ENCODE results near the gene CTTNBP2. TPM values are rescaled to one million over a fixed set of nuclear protein-coding genes. Genes with fewer than 3 reads are reported as not detected.

The CTTNBP2 gene
- polyA plus RNA-seq, 1 of the 3 experiments (the other 2 are of a cell fraction) = not detected

DNA sequence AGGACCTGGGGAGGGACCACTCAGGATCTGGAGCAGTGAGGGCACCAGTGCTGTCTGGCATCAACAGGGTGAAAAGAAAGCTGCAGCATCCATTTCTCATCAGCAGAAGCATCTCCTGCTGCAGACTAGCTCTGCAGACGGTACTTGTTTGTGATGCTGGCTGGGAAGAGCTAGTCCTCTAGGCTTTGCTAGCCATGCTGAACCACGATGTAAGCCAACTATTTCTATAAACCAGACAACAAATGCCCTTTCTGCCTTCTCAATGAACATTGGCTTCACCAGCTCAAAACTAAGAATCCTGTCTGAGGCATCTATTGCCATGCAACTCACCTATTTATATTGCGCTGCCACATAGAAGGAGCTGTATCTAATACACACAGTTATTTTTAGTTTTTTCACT, 65.6 kb downstream of the CTTNBP2 start:
- no peaks in the 10 kb centered on the region for H3F3A ChIP-seq (replicated peaks; ENCODE audit: insufficient read depth)
- no peaks in the 10 kb centered on the region for H3K4me1 ChIP-seq (ENCODE audit: control insufficient read depth in 1 of 2, insufficient read depth in 2 of 2, low read depth in 1 of 2, low read length in 1 of 2)
- POLR2A ChIA-PET = no interaction called here
- no peaks in the 10 kb centered on the region for H3K9me3 ChIP-seq
- H3K4me3 ChIP-seq (ENCODE audit: low read depth in 2 of 2, low read length in 1 of 2) = no peak overlapping the region
- H3K27me3 ChIP-seq (ENCODE audit: insufficient read depth) = peaks cover 7% of the 10 kb centered on the region; the same call in 1 of the 2 replicates
- H3K79me2 ChIP-seq (ENCODE audit: insufficient read depth) = no peaks in the 10 kb centered on the region
- no peaks in the 10 kb centered on the region for H3K36me3 ChIP-seq (replicated peaks in 1 of 2; ENCODE audit: control insufficient read depth in 1 of 2, insufficient read depth in 2 of 2, low read length in 1 of 2)
- DNase-seq = no peak
- H4K20me1 ChIP-seq (ENCODE audit: insufficient read depth) = no peaks in the 10 kb centered on the region
- CTCF ChIA-PET = no interaction called here
- H3K4me2 ChIP-seq = no peak overlapping the region
- H3K9ac ChIP-seq = no peak overlapping the region
- H3K9me2 ChIP-seq = no peaks in the 10 kb centered on the region
- 15% methylated on average over 3 of the region's 3 CpGs for WGBS (ENCODE audit: low lambda C conversion rate)
- no peak overlapping the region for H2AFZ ChIP-seq (ENCODE audit: low read depth)
- no peak overlapping the region for H3K27ac ChIP-seq (ENCODE audit: low read depth in 2 of 2, low read length in 1 of 2)
- TF ChIP-seq MEF2A (IDR thresholded peaks at IDR 0.05; ENCODE audit: borderline replicate concordance, low read depth) (no peak), NRF1 (IDR thresholded peaks at IDR 0.05; ENCODE audit: low read depth, low read length) (no peak), FOXM1 (IDR thresholded peaks at IDR 0.05; ENCODE audit: low read depth) (no peak), POLR2AphosphoS5 (IDR thresholded peaks at IDR 0.05; ENCODE audit: low read depth, low read length) (no peak), RXRA (IDR thresholded peaks at IDR 0.05; ENCODE audit: borderline replicate concordance, low read depth) (no peak), GATA2 (CRISPR knock-in tag; IDR thresholded peaks at IDR 0.05) (no peak), TAF1 (IDR thresholded peaks at IDR 0.05; ENCODE audit: borderline replicate concordance, low read depth, low read length) (no peak), MXI1 (IDR thresholded peaks at IDR 0.05; ENCODE audit: low read depth, low read length) (no peak), SIN3A (IDR thresholded peaks at IDR 0.05; ENCODE audit: borderline replicate concordance, low read depth, low read length) (no peak), SMC3 (IDR thresholded peaks at IDR 0.05; ENCODE audit: low read depth, low read length) (no peak), FOSL2 (IDR thresholded peaks at IDR 0.05; ENCODE audit: borderline replicate concordance, low read depth) (no peak), YY1 (IDR thresholded peaks at IDR 0.05; ENCODE audit: low read depth) (no peak), RFX5 (IDR thresholded peaks at IDR 0.05; ENCODE audit: low read length) (no peak), RCOR1 (IDR thresholded peaks at IDR 0.05; ENCODE audit: low read length) (no peak)
- TF ChIP-seq, protein P1, sequence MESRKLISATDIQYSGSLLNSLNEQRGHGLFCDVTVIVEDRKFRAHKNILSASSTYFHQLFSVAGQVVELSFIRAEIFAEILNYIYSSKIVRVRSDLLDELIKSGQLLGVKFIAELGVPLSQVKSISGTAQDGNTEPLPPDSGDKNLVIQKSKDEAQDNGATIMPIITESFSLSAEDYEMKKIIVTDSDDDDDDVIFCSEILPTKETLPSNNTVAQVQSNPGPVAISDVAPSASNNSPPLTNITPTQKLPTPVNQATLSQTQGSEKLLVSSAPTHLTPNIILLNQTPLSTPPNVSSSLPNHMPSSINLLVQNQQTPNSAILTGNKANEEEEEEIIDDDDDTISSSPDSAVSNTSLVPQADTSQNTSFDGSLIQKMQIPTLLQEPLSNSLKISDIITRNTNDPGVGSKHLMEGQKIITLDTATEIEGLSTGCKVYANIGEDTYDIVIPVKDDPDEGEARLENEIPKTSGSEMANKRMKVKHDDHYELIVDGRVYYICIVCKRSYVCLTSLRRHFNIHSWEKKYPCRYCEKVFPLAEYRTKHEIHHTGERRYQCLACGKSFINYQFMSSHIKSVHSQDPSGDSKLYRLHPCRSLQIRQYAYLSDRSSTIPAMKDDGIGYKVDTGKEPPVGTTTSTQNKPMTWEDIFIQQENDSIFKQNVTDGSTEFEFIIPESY (IDR thresholded peaks at IDR 0.05; ENCODE audit: borderline replicate concordance, low read depth) = no peak
- TF ChIP-seq, protein P2, sequence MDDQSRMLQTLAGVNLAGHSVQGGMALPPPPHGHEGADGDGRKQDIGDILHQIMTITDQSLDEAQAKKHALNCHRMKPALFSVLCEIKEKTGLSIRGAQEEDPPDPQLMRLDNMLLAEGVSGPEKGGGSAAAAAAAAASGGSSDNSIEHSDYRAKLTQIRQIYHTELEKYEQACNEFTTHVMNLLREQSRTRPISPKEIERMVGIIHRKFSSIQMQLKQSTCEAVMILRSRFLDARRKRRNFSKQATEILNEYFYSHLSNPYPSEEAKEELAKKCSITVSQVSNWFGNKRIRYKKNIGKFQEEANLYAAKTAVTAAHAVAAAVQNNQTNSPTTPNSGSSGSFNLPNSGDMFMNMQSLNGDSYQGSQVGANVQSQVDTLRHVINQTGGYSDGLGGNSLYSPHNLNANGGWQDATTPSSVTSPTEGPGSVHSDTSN (IDR thresholded peaks at IDR 0.05) = no peak
- TF ChIP-seq, protein P3, sequence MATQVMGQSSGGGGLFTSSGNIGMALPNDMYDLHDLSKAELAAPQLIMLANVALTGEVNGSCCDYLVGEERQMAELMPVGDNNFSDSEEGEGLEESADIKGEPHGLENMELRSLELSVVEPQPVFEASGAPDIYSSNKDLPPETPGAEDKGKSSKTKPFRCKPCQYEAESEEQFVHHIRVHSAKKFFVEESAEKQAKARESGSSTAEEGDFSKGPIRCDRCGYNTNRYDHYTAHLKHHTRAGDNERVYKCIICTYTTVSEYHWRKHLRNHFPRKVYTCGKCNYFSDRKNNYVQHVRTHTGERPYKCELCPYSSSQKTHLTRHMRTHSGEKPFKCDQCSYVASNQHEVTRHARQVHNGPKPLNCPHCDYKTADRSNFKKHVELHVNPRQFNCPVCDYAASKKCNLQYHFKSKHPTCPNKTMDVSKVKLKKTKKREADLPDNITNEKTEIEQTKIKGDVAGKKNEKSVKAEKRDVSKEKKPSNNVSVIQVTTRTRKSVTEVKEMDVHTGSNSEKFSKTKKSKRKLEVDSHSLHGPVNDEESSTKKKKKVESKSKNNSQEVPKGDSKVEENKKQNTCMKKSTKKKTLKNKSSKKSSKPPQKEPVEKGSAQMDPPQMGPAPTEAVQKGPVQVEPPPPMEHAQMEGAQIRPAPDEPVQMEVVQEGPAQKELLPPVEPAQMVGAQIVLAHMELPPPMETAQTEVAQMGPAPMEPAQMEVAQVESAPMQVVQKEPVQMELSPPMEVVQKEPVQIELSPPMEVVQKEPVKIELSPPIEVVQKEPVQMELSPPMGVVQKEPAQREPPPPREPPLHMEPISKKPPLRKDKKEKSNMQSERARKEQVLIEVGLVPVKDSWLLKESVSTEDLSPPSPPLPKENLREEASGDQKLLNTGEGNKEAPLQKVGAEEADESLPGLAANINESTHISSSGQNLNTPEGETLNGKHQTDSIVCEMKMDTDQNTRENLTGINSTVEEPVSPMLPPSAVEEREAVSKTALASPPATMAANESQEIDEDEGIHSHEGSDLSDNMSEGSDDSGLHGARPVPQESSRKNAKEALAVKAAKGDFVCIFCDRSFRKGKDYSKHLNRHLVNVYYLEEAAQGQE (IDR thresholded peaks at IDR 0.05; ENCODE audit: low read depth, low read length) = no peak
- TF ChIP-seq, protein P4, sequence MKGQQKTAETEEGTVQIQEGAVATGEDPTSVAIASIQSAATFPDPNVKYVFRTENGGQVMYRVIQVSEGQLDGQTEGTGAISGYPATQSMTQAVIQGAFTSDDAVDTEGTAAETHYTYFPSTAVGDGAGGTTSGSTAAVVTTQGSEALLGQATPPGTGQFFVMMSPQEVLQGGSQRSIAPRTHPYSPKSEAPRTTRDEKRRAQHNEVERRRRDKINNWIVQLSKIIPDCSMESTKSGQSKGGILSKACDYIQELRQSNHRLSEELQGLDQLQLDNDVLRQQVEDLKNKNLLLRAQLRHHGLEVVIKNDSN (IDR thresholded peaks at IDR 0.05; ENCODE audit: borderline replicate concordance, low read depth) = no peak
